Measurements from ENCODE around the gene MRPS27.

- TF ChIP-seq EZH2 (IDR thresholded peaks at IDR 0.05; ENCODE audit: insufficient read depth, poor library complexity, severe bottlenecking) (no peak), EZH2phosphoT487 (IDR thresholded peaks at IDR 0.05; ENCODE audit: insufficient read depth, low read depth) (no peak)
Observed at GRCh38 chr5:72232838-72233237, 87.2 kb downstream of the MRPS27 start.

Data from GM23248 (cell line).